Endothelial cell of umbilical vein (primary cell): Measurements from ENCODE around the gene NDUFA7. TPM values are rescaled to one million over a fixed set of nuclear protein-coding genes. Genes with fewer than 3 reads are reported as not detected.

Experiments used
- BruUV-seq: library from RNA; stranded (reverse); fragments of 400-500 nt; replicated peaks from 2 replicates; lab custom pipeline; 2021; lab: Mats Ljungman, UMichigan
- CTCF ChIA-PET: fragments of 300-600, 350-600 bp; sonication (Branson Sonifier 250); formaldehyde crosslinking; loops from one replicate; lab custom pipeline; 2021; ENCODE audit warnings: antibody characterized with exemption, inconsistent platforms; lab: Charles Lee
- POLR2A ChIA-PET: fragments of 300-600, 350-600 bp; sonication (Branson Sonifier 250); formaldehyde crosslinking; loops from one replicate; lab custom pipeline; 2021; ENCODE audit warnings: antibody characterized with exemption, inconsistent platforms; lab: Charles Lee
- DNase-seq: peaks from one replicate; pipeline ENCODE4 v3.0.0-alpha.2; 2011; ENCODE audit warnings: low read depth, low spot score
- FAIRE-seq: peaks from 2 replicates; lab custom pipeline; 2011; peaks lifted over from hg19 to GRCh38; lab: Jason Lieb, UNC
- H2AFZ ChIP-seq: 2 replicates; pipeline ENCODE4 v1.6.0; 2012; ENCODE audit warnings: low read depth, low read length, control low read depth, inconsistent platforms
- H3K27ac ChIP-seq: 2 replicates; pipeline ENCODE4 v1.5.1; 2011; ENCODE audit warnings: low read depth, mild to moderate bottlenecking, control low read depth, low read length, moderate library complexity; ENCODE audit not compliant: insufficient read depth
- H3K27me3 ChIP-seq, 2 experiments: 2 replicates each; pipeline versions ENCODE4 v1.6.0 to v1.6.1; 2011; ENCODE audit warnings: low read length in 2 of 2, mixed read lengths in 1 of 2; ENCODE audit not compliant: control insufficient read depth in 2 of 2, insufficient read depth in 2 of 2
- H3K36me3 ChIP-seq, 2 experiments: 2 replicates in 1 of 2; 3 replicates in 1 of 2; pipeline ENCODE4 v1.5.1; 2011; ENCODE audit warnings: low read length in 2 of 2, mild to moderate bottlenecking in 1 of 2, moderate library complexity in 1 of 2; ENCODE audit not compliant: control insufficient read depth in 2 of 2, insufficient read depth in 2 of 2; ENCODE audit errors: extremely low read depth in 1 of 2
- H3K4me1 ChIP-seq: 3 replicates; pipeline ENCODE4 v1.5.1; 2011; ENCODE audit warnings: mild to moderate bottlenecking, low read length; ENCODE audit not compliant: control insufficient read depth, insufficient read depth; ENCODE audit errors: extremely low read depth
- H3K4me2 ChIP-seq: 2 replicates; pipeline ENCODE4 v1.6.1; 2011; ENCODE audit warnings: low read length, control low read depth, mixed read lengths; ENCODE audit not compliant: insufficient read depth
- H3K4me3 ChIP-seq, 3 experiments: fragments of 200-600 bp in 1 of 3; sonication (generic), shearing (Covaris generic) in 1 of 3; replicated peaks in 1 of 3; 2 replicates each; pipeline ENCODE4 v1.5.1; 2011 to 2016; ENCODE audit warnings: control low read depth in 3 of 3, low read length in 3 of 3, mild to moderate bottlenecking in 2 of 3, inconsistent platforms in 1 of 3, low read depth in 1 of 3, moderate library complexity in 1 of 3; ENCODE audit not compliant: insufficient read depth in 1 of 3
- H3K79me2 ChIP-seq: 2 replicates; pipeline ENCODE4 v1.6.0; 2012; ENCODE audit warnings: low read length, inconsistent platforms; ENCODE audit not compliant: control insufficient read depth, insufficient read depth
- H3K9ac ChIP-seq: replicated peaks from 2 replicates; pipeline ENCODE3; 2011; ENCODE audit warnings: low read length, control low read depth; ENCODE audit not compliant: insufficient read depth; ENCODE audit errors: extremely low read depth
- H3K9me1 ChIP-seq: replicated peaks from 3 replicates; pipeline ENCODE4 v1.6.0; 2011; ENCODE audit warnings: mild to moderate bottlenecking, low read length; ENCODE audit not compliant: control insufficient read depth, insufficient read depth; ENCODE audit errors: extremely low read depth
- H3K9me3 ChIP-seq: replicated peaks from 2 replicates; pipeline ENCODE4 v1.5.1; 2012; ENCODE audit warnings: low read length, inconsistent platforms; ENCODE audit not compliant: control insufficient read depth, insufficient read depth
- H4K20me1 ChIP-seq: replicated peaks from 2 replicates; pipeline ENCODE3; 2011; ENCODE audit warnings: mild to moderate bottlenecking, low read length; ENCODE audit not compliant: control insufficient read depth, insufficient read depth; ENCODE audit errors: extremely low read depth
- EZH2 ChIP-seq: IDR thresholded peaks from 2 replicates; pipeline ENCODE4 v1.6.1; 2012; ENCODE audit warnings: borderline replicate concordance, low read depth, mild to moderate bottlenecking, moderate library complexity, low read length, inconsistent platforms; ENCODE audit not compliant: severe bottlenecking
- FOS ChIP-seq: IDR thresholded peaks from 2 replicates; pipeline ENCODE4 v1.6.1; 2011; ENCODE audit warnings: mild to moderate bottlenecking, low read length, moderate library complexity, borderline replicate concordance; ENCODE audit not compliant: insufficient read depth
- GATA2 ChIP-seq: IDR thresholded peaks from 2 replicates; pipeline ENCODE4 v1.7.0; 2011; ENCODE audit warnings: low read depth, mild to moderate bottlenecking, moderate library complexity, mixed read lengths, low read length; ENCODE audit not compliant: insufficient read length, insufficient read depth
- JUN ChIP-seq: IDR thresholded peaks from 2 replicates; pipeline ENCODE4 v1.6.1; 2011; ENCODE audit warnings: borderline replicate concordance, low read depth; ENCODE audit not compliant: insufficient read length, insufficient read depth
- MYC ChIP-seq: IDR thresholded peaks from one replicate; pipeline ENCODE4 v1.6.1; 2011; ENCODE audit warnings: mild to moderate bottlenecking, low read depth, low read length
- POLR2A ChIP-seq: IDR thresholded peaks from 2 replicates; pipeline ENCODE4 v1.6.1; 2012; ENCODE audit warnings: low read depth, mild to moderate bottlenecking, control low read depth, low read length
- POLR2AphosphoS5 ChIP-seq: IDR thresholded peaks from 2 replicates; pipeline ENCODE4 v1.6.1; 2012; ENCODE audit warnings: low read depth, mild to moderate bottlenecking, control low read depth, low read length, moderate library complexity; ENCODE audit not compliant: insufficient read depth
- dilution Hi-C: fragments of 300-500 bp; cut with MboI; formaldehyde crosslinking; loops from one replicate; pipeline ENCODE4 v1.15.0; 2019; ENCODE audit warnings: low sequenced_read_pairs; ENCODE audit not compliant: extremely low pct_ligation_motif_present
- intact Hi-C: fragments of 100-400 bp; cut with micrococcal nuclease; formaldehyde crosslinking; loops from one replicate; pipeline ENCODE4 v1.10.0; 2022
- polyA plus RNA-seq, 4 experiments: library from polyadenylated mRNA; depleted of rRNA in 3 of 4; stranded (reverse) in 3 of 4; unstranded in 1 of 4; fragments of >200 nt; gene quantifications; 2 replicates each; pipeline versions ENCODE4 v1.2.1 to v1.2.3, GENCODE V29; 2011 to 2012; ENCODE audit warnings: missing spikeins in 1 of 4
- total RNA-seq: library from RNA; stranded (reverse); gene quantifications from 2 replicates; pipeline ENCODE4 v1.2.3, GENCODE V29; 2021
- TF ChIP-seq, protein P1 (sequence below), 2 donors: IDR thresholded peaks; 1 replicate in 1 of 2; 2 replicates in 1 of 2; pipeline ENCODE4 v1.5.1; 2011; ENCODE audit warnings: low read length in 2 of 2, mild to moderate bottlenecking in 2 of 2, moderate library complexity in 2 of 2, control low read depth in 1 of 2, inconsistent platforms in 1 of 2, low read depth in 1 of 2; ENCODE audit not compliant: insufficient read depth in 1 of 2; ENCODE audit errors: extremely low read depth in 1 of 2
- TF ChIP-seq, protein P2 (sequence below): IDR thresholded peaks from 2 replicates; pipeline ENCODE4 v1.6.1; 2011; ENCODE audit not compliant: insufficient read depth, insufficient read length

Gene NDUFA7
- total and polyA plus RNA-seq, 2 donors (not counting 3 experiments of a cell fraction or from before 2014, with no cell fraction given): 60.2 to 169 TPM

GRCh38 chr19:8261881-8262280 is 59.3 kb downstream of the NDUFA7 start:
- POLR2A ChIA-PET: no interaction called here
- H3K9me3 ChIP-seq: no peaks in the 10 kb centered on the region
- no TSS peak for BruUV-seq

GRCh38 chr19:8261347-8261746 is 59.8 kb downstream of the NDUFA7 start:
- H3K9ac ChIP-seq: no peak overlapping the region
- H3K4me1 ChIP-seq: no peaks in the 10 kb centered on the region
- no peaks in the 10 kb centered on the region for H3K79me2 ChIP-seq
- H3K4me3 ChIP-seq: no peak overlapping the region
- TF ChIP-seq EZH2 (no peak), MYC (no peak), JUN (no peak), GATA2 (no peak), POLR2AphosphoS5 (no peak), POLR2A (no peak), FOS (no peak)
- TF ChIP-seq, protein P1, sequence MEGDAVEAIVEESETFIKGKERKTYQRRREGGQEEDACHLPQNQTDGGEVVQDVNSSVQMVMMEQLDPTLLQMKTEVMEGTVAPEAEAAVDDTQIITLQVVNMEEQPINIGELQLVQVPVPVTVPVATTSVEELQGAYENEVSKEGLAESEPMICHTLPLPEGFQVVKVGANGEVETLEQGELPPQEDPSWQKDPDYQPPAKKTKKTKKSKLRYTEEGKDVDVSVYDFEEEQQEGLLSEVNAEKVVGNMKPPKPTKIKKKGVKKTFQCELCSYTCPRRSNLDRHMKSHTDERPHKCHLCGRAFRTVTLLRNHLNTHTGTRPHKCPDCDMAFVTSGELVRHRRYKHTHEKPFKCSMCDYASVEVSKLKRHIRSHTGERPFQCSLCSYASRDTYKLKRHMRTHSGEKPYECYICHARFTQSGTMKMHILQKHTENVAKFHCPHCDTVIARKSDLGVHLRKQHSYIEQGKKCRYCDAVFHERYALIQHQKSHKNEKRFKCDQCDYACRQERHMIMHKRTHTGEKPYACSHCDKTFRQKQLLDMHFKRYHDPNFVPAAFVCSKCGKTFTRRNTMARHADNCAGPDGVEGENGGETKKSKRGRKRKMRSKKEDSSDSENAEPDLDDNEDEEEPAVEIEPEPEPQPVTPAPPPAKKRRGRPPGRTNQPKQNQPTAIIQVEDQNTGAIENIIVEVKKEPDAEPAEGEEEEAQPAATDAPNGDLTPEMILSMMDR (IDR thresholded peaks at IDR 0.05; ENCODE audit: extremely low read depth in 1 of 2, insufficient read depth in 1 of 2, low read depth in 1 of 2, low read length in 2 of 2): no peak
- TF ChIP-seq, protein P2, sequence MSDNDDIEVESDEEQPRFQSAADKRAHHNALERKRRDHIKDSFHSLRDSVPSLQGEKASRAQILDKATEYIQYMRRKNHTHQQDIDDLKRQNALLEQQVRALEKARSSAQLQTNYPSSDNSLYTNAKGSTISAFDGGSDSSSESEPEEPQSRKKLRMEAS: no peak
- dilution Hi-C loops (no loop called here), intact Hi-C loops (loop anchor here (10.0 kb wide), 1 partner anchor 53 kb away; no protein-coding TSS in a partner anchor)
- BruUV-seq: no TSS peak
- CTCF ChIA-PET: interaction anchor here (0.7 kb wide), 1 partner anchor 318 kb away, joined by 3 read pairs; the partner anchor contains the start of gene TIMM44
- no peaks in the 10 kb centered on the region for H3K36me3 ChIP-seq
- no peaks in the 10 kb centered on the region for H3K9me1 ChIP-seq
- POLR2A ChIA-PET: no interaction called here
- H2AFZ ChIP-seq: no peak overlapping the region
- DNase-seq (no peak), FAIRE-seq (no peak)
- no peaks in the 10 kb centered on the region for H4K20me1 ChIP-seq
- H3K27ac ChIP-seq: no peak overlapping the region
- no peak overlapping the region for H3K4me2 ChIP-seq
- H3K27me3 ChIP-seq: peaks cover 0 to 2% of the 10 kb centered on the region in 2 experiments
- H3K9me3 ChIP-seq: no peaks in the 10 kb centered on the region

More at GRCh38 chr19:8261881-8262280, 59.3 kb downstream of the NDUFA7 start:
- H3K27me3 ChIP-seq: peaks cover 0 to 2% of the 10 kb centered on the region in 2 experiments
- no peak for DNase-seq
- no peaks in the 10 kb centered on the region for H3K4me1 ChIP-seq
- no peak overlapping the region for H2AFZ ChIP-seq
- no peak overlapping the region for H3K4me2 ChIP-seq
- H3K4me3 ChIP-seq: no peak overlapping the region
- H4K20me1 ChIP-seq: no peaks in the 10 kb centered on the region
- H3K36me3 ChIP-seq: no peaks in the 10 kb centered on the region
- CTCF ChIA-PET: interaction anchor here (0.7 kb wide), 1 partner anchor 318 kb away, joined by 3 read pairs; the partner anchor contains the start of gene TIMM44
- intact Hi-C loops: loop anchor here (10.0 kb wide), 1 partner anchor 53 kb away; no protein-coding TSS in a partner anchor
- no peak overlapping the region for H3K9ac ChIP-seq
- H3K9me1 ChIP-seq: no peaks in the 10 kb centered on the region
- dilution Hi-C loops: no loop called here
- no peak for FAIRE-seq
- H3K27ac ChIP-seq: no peak overlapping the region
- TF ChIP-seq, protein P2: no peak
- no peak for TF ChIP-seq MYC
- H3K79me2 ChIP-seq: no peaks in the 10 kb centered on the region
